Measurements from ENCODE around the gene TRMT2A.

Gene TRMT2A

GRCh38 chr22:20132686-20133246, 15.7 kb upstream of the TRMT2A start:
- no peak for DNase-seq (ENCODE audit: low read depth)

DNA sequence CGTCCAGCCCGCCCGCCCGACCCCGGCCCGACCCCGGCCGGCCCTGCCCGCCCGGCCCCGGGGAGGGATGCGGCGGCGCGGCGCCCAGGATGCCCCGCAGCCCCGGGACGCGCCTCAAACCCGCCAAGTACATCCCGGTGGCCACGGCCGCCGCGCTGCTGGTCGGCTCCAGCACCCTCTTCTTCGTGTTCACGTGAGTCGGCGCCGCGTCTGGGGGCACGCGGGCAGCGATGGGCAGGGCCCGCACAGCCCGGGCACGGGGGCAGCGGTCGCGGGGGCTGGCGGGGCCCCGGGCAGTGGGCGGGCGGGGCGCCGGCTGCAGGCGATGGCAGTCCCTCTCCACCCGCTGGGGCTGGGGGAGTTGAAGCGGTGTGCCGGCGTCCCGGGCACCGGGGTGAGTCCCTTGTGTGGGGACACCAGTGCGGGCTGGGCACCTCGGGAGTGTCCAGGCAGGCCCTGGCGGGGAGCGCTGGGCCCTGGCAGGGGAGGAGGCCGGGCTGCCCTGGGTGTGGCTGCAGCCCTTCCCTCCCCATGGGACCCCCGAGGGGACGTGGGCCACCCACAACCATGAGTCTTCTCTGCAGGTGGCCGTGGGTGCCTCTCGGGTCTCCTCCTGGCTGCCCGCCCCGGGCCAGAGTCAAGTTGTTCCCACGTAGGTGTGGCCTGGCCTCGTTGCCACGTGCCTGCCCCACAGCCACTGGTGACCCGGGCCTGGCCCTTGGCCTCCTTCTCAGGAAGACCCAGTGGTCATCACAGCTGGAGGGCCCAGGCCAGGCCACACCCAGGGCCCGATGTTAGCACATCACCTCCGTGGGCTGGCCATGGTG, 15.0 kb upstream of the TRMT2A start:
- DNase-seq (ENCODE audit: low read depth) = no peak

GRCh38 chr22:20131597-20131858, 14.5 kb upstream of the TRMT2A start, which contains the start of gene ZDHHC8:
ZDHHC8 (plus strand) TSS chr22:20131804; CDS start chr22:20131948, 144 bp downstream.
- no peak for DNase-seq (ENCODE audit: low read depth)

GRCh38 chr22:20130731-20131596, 13.9 kb upstream of the TRMT2A start:
- peak; percentile 64 for DNase-seq (ENCODE audit: low read depth)

GRCh38 chr22:20130319-20130718, 13.3 kb upstream of the TRMT2A start:
- DNase-seq (ENCODE audit: low read depth) = no peak

GRCh38 chr22:20129747-20130014, 12.7 kb upstream of the TRMT2A start:
- DNase-seq (ENCODE audit: low read depth) = no peak

- DNase-seq (ENCODE audit: low read depth) = no peak
Measured at GRCh38 chr22:20128902-20129746, 12.1 kb upstream of the TRMT2A start.

DNA sequence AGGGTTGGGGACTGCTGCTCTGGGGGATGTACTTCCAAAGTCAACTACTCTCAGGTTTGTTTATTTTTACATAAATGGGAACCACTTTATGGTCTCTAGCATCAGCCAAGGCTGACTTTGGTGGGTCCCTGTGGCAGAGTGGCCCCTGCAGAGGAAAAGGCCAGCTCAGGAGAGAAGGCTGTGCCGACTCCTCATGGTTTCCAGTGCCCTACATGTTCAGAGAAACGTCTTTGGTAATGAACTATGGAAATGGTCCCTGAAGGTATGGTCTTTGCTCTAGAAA, 11.5 kb upstream of the TRMT2A start:
- no peak for DNase-seq (ENCODE audit: low read depth)

- no peak for DNase-seq (ENCODE audit: low read depth)
Measured at GRCh38 chr22:20127869-20128618, 11.0 kb upstream of the TRMT2A start.

DNA sequence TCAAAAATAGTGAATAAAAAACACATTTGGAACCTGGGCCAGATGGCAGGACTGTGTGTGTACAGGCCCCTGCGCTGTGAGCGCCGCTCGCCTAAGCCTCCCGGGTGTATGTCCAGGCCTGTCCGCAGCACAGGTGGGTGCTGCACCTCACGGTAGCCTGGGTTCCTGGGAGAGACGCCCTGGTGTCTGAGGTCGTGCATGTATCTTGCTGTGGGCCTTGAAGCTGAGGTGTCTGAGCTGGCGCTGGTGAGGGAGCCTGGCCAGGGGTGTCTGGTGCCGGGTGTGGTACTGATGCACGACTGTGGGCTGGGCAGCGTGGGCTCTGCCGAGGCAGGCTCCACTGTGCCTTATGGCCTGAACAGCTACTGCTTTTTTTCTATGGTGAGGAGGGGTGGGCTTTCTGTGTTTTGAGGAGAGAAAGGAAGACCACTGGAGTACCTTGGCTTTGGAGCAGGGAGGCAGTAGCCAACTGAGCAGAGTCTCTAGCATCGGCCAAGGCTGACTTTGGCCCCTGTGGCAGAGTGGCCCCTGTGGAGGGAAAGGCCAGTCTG, 10.4 kb upstream of the TRMT2A start:
- no peak for DNase-seq (ENCODE audit: low read depth)

DNA sequence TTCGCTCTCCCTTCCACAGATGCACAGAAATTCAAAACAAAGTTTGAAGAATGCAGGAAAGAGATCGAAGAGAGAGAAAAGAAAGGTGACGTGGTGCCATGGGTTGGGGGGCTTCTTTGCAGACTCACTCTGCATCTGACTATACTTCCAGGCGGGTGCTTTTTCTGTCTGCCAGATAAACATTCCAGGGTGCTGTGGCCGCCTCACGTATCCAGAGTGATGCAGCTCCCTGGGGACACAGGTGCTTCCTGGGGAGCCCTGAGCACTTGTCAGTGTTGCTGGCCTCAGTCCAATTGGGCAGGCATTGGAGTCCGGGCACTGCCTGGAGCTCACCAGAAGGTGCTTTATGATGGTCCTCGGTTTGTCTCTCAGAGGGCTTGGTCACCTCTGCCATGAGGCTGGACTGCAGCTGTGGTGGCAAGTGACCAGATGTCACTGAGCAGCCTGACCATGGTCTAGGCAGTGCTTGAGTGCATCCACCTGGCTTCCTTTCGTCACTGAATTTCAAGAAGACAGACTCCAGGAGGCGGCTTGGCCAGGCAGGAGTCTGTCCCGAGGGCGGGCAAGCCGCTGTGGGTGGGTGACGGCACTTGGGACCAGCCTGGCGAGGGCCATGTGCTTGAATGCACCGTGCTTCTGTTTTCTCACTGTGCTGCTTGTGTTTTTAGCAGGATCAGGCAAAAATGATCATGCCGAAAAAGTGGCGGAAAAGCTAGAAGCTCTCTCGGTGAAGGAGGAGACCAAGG, 9.4 kb upstream of the TRMT2A start:
- DNase-seq (ENCODE audit: low read depth) = no peak

DNA sequence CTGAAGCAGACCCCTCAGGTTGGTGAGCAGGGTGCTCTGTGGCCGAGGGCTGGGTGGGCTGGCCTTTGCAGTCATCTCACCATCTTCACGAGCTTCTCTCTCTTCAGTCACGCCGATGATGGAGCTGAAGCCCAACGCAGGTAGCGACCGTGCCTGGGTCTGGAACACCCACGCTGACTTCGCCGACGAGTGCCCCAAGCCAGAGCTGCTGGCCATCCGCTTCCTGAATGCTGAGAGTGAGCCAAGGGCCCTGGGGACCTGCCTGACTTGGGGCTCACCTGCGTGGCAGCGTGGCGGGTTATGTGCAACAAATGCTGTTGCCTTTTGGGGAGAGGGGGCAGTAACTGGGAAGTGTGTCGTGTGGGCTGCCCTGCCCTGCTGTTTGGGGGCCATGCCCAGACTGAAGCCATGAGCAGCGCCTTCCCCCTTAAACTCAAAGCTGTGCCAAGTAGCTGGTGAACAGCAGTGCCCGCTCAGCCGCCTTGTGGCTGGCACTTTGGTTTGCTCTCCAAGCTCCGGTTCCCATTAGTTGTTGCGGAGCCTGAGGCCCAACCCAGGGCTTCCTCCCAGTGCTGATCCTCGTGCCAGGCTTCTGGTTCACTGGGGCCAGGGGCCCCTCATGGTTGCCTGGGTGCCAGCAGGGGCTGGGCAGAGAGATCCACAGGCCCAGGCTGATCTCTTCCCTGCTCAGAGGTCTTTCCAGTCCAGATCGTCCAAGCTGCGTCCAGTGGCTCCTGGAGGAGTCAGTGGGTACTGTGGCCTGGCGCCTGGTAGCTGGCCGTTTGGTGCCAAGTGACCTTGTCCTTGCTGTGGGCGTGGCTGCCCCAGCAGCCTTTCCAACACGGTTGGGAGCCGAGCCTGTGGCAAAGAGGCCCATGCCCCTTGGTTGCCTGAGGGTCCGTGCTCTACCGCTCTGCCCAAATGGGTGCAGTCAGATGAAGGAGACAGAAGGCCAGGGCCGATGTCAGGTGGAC, 8.5 kb upstream of the TRMT2A start:
- no peak for DNase-seq (ENCODE audit: low read depth)

GRCh38 chr22:20124083-20124787, 7.2 kb upstream of the TRMT2A start:
- no peak for DNase-seq (ENCODE audit: low read depth)

DNA sequence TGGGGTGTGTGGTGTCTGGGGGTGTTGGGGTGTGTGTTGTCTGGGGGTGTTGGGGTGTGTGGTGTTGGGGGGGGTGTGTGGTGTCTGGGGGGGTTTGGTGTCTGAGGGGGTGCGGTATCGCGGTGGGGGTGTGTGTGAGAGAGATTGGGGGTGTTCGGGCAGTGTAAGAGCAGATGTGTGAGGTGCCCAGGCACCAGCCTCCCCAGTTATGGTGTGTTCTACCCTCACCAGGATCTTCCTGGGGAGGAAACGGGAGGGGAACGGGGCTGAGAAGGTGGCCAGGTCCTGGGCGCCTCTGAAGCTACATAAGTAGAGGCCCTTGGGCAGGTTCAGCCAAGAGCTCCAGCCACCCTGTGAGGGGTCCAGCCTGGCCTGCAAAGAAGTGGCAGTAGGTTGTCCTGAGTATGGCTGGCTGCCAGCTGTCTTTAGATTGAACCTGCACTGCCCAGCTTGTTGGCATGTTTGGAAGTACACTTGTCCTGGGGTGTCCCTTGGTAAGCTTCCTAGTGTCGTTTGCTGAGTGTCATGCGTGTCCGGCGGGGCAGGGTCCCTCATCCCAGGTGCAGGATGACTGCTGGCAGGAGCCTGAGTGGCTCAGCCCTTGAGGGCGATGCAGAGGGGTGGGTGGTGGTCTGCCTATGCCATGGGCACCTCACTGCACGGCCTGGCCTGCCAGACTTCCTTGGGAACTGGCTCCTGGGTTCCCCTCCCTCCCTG, 6.5 kb upstream of the TRMT2A start:
- no peak for DNase-seq (ENCODE audit: low read depth)

DNA sequence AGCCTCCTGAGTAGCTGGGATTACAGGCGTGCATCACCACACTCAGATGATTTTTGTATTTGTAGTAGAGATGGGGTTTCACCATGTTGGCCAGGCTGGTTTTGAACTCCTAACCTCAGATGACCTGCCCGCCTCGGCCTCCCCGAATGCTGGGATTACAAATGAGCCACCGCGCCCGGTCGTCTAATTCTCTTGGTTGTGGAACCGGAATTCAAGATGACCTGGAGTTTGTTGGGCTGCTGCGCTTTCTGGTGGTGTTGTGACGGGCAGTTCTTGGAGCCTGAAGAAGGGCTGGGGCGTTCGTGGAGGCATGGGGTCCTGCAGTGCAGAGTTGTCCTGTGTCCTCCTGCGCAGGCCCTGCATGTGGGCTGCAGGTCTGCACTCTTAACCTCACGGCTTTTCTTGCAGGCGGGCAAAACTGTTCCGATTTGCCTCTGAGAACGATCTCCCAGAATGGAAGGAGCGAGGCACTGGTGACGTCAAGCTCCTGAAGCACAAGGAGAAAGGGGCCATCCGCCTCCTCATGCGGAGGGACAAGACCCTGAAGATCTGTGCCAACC, 4.9 kb upstream of the TRMT2A start:
- DNase-seq (ENCODE audit: low read depth) = no peak

DNA sequence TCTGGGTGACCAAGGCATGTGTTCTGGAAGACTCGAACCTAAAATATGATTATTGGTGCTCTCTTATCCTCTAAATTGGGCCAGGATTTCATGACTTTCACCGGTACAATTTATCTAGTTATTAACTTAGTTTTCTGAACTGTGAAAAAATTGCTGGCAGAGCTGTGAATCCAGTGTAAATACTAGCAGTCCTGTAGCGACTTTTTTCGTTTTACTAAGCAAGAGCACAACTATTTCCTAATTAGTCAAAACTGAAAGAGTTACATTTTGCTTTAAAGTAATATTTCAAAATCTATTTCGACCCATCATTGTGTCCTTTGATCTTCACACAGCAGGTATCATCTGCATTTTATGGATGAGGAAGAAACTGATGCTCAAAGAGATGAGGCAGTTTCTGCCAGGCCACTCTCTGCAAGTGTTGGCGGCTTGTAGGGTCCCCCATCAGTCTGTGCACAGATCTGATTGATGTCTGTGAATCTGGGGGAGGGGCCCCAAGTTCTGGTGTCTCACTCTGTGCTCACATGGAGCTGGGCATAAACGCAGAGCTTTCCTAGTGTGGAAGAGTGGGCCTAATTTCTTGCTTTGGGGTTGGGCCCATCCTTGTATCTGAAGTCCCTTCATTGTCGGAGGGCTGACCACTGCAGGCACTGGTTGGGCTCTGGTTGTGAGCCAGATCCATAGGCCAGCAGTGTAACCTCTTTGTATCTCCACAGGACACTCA, 1.4 kb upstream of the TRMT2A start:
- no peak for DNase-seq (ENCODE audit: low read depth)

- no peak for DNase-seq (ENCODE audit: low read depth)
Measured at GRCh38 chr22:20117633-20118299, 740 bp upstream of the TRMT2A start.

Measured in stromal cell of bone marrow (primary cell).